ENCODE data around the gene ZNF92. TPM values are rescaled to one million over a fixed set of nuclear protein-coding genes. Genes with fewer than 3 reads are reported as not detected.
A peak's percentile ranks its signal among the peaks of the same experiment; 100 is the strongest.
"Not testable (repeated sequence)": the region's sequence is repeated elsewhere in the genome, so short reads cannot be mapped to it uniquely, and the experiment has no call there.

ZNF92 gene
- total and polyA plus RNA-seq, 2 of the 13 experiments (the other 11 are each of a cell fraction or from before 2014, with no cell fraction given) = 4.0 to 13.2 TPM

- TF ChIP-seq, protein P1, sequence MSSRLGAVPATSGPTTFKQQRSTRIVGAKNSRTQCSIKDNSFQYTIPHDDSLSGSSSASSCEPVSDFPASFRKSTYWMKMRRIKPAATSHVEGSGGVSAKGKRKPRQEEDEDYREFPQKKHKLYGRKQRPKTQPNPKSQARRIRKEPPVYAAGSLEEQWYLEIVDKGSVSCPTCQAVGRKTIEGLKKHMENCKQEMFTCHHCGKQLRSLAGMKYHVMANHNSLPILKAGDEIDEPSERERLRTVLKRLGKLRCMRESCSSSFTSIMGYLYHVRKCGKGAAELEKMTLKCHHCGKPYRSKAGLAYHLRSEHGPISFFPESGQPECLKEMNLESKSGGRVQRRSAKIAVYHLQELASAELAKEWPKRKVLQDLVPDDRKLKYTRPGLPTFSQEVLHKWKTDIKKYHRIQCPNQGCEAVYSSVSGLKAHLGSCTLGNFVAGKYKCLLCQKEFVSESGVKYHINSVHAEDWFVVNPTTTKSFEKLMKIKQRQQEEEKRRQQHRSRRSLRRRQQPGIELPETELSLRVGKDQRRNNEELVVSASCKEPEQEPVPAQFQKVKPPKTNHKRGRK (CRISPR knock-in tag; IDR thresholded peaks at IDR 0.05) = no peak
- TF ChIP-seq RBM22 (optimal IDR thresholded peaks at IDR 0.05; ENCODE audit: low read length) (peak; percentile 59), LBX2 (CRISPR knock-in tag; IDR thresholded peaks at IDR 0.05; ENCODE audit: borderline replicate concordance) (no peak), RFXANK (CRISPR knock-in tag; IDR thresholded peaks at IDR 0.05) (no peak)
Observed at GRCh38 chr7:65404020-65404419, 30.4 kb downstream of the ZNF92 start (continued).

- FAIRE-seq; H3K36me3 ChIP-seq (replicated peaks in 1 of 2; ENCODE audit: control insufficient read depth in 1 of 2, insufficient read depth in 2 of 2, low read length in 2 of 2); intact Hi-C loops (cut with micrococcal nuclease; ENCODE audit: unreplicated experiment); BruUV-seq (replicated peaks); ATAC-seq; CTCF ChIA-PET (ENCODE audit: low intra/inter-chr PET ratio, low total read pairs); DNase-seq (ENCODE audit: low spot score); H4K20me1 ChIP-seq (ENCODE audit: insufficient read depth, low read length); H3K79me2 ChIP-seq (ENCODE audit: insufficient read depth, low read length); H3K4me2 ChIP-seq (ENCODE audit: low read depth, low read length); H3K9ac ChIP-seq (ENCODE audit: insufficient read depth, low read depth, low read length); POLR2A ChIA-PET; H2AFZ ChIP-seq (ENCODE audit: low read length); H3K27me3 ChIP-seq (ENCODE audit: control insufficient read depth in 1 of 2, insufficient read depth in 2 of 2, low read length in 2 of 2); H3K4me3 ChIP-seq (replicated peaks in 1 of 3; ENCODE audit: insufficient read depth in 1 of 3, low read depth in 2 of 3, low read length in 3 of 3); H3K27ac ChIP-seq (ENCODE audit: extremely low read length, insufficient read depth, low read length); in situ Hi-C loops (cut with HindIII; ENCODE audit: extremely low pct_ligation_motif_present, low pct_unique_long_range_greater_than_20kb): not testable (repeated sequence)
- Histone ChIP-seq H3K9me3 (ENCODE audit: low read length) (peaks cover 52% of the 10 kb centered on the region), H3K4me1 (ENCODE audit: insufficient read depth, low read length) (peaks cover 19% of the 10 kb centered on the region)
- WGBS (ENCODE audit: low lambda C conversion rate) = 76% methylated on average over 2 of the region's 2 CpGs
Observed at GRCh38 chr7:65406706-65407105, 33.1 kb downstream of the ZNF92 start.

GRCh38 chr7:65409363-65409762 is 35.7 kb downstream of the ZNF92 start:
- FAIRE-seq (no peak), DNase-seq (ENCODE audit: low spot score) (no peak), ATAC-seq (no peak)
- intact Hi-C loops (cut with micrococcal nuclease; ENCODE audit: unreplicated experiment) = no loop called here
- Histone ChIP-seq H3K36me3 (replicated peaks in 1 of 2; ENCODE audit: control insufficient read depth in 1 of 2, insufficient read depth in 2 of 2, low read length in 2 of 2) (no peaks in the 10 kb centered on the region), H3K79me2 (ENCODE audit: insufficient read depth, low read length) (no peaks in the 10 kb centered on the region), H3K4me2 (ENCODE audit: low read depth, low read length) (no peak overlapping the region), H2AFZ (ENCODE audit: low read length) (no peak overlapping the region), H3K4me3 (replicated peaks in 1 of 3; ENCODE audit: insufficient read depth in 1 of 3, low read depth in 2 of 3, low read length in 3 of 3) (no peak overlapping the region), H3K27me3 (ENCODE audit: control insufficient read depth in 1 of 2, insufficient read depth in 2 of 2, low read length in 2 of 2) (no peaks in the 10 kb centered on the region), H3K9me3 (ENCODE audit: low read length) (peaks cover 36% of the 10 kb centered on the region), H4K20me1 (ENCODE audit: insufficient read depth, low read length) (no peaks in the 10 kb centered on the region), H3K27ac (ENCODE audit: extremely low read length, insufficient read depth, low read length) (no peak overlapping the region), H3K4me1 (ENCODE audit: insufficient read depth, low read length) (peaks cover 21% of the 10 kb centered on the region), H3K9ac (ENCODE audit: insufficient read depth, low read depth, low read length) (no peak overlapping the region)
- BruUV-seq (replicated peaks) = no TSS peak
- no peak for TF ChIP-seq HOXD1 (CRISPR knock-in tag; IDR thresholded peaks at IDR 0.05)
- CTCF ChIA-PET (ENCODE audit: low intra/inter-chr PET ratio, low total read pairs) = no interaction called here
- POLR2A ChIA-PET = no interaction called here
- in situ Hi-C loops (cut with HindIII; ENCODE audit: extremely low pct_ligation_motif_present, low pct_unique_long_range_greater_than_20kb) = no loop called here
- WGBS (ENCODE audit: low lambda C conversion rate) = 92% methylated on average over 3 of the region's 3 CpGs
